GM20431 (cell line): ENCODE data around the gene FKRP.

Experiments
- in situ Hi-C: fragments of 300-500 bp; cut with MseI, MboI; formaldehyde crosslinking; loops from one replicate; pipeline ENCODE4 v1.15.0; 2020; ENCODE audit warnings: low sequenced_read_pairs; ENCODE audit not compliant: unreplicated experiment

FKRP gene

GRCh38 chr19:46730595-46730994 is 15.3 kb upstream of the FKRP start:
- in situ Hi-C loops, result no loop called here

GRCh38 chr19:46731007-46731501 is 14.8 kb upstream of the FKRP start:
- in situ Hi-C loops, result no loop called here

GRCh38 chr19:46731584-46731983 is 14.3 kb upstream of the FKRP start:
- in situ Hi-C loops, result no loop called here

GRCh38 chr19:46732172-46732938 is 13.5 kb upstream of the FKRP start:
- in situ Hi-C loops, result no loop called here

GRCh38 chr19:46732966-46733689 is 12.7 kb upstream of the FKRP start:
- in situ Hi-C loops, result no loop called here

GRCh38 chr19:46733690-46734292 is 12.1 kb upstream of the FKRP start:
- in situ Hi-C loops, result no loop called here

GRCh38 chr19:46736531-46737297 is 9.1 kb upstream of the FKRP start:
- in situ Hi-C loops, result no loop called here

- in situ Hi-C loops, result no loop called here
Observed at GRCh38 chr19:46737298-46737654, 8.6 kb upstream of the FKRP start.

- in situ Hi-C loops, result no loop called here
Observed at GRCh38 chr19:46737761-46738171, 8.1 kb upstream of the FKRP start.

- in situ Hi-C loops, result no loop called here
Observed at GRCh38 chr19:46739290-46739771, 6.5 kb upstream of the FKRP start.

- in situ Hi-C loops, result no loop called here
Observed at GRCh38 chr19:46741447-46741846, 4.4 kb upstream of the FKRP start.

GRCh38 chr19:46742926-46743480 is 2.9 kb upstream of the FKRP start:
- in situ Hi-C loops, result no loop called here

- in situ Hi-C loops, result no loop called here
Observed at GRCh38 chr19:46744005-46744691, 1.7 kb upstream of the FKRP start.

GRCh38 chr19:46745030-46745429 is 827 bp upstream of the FKRP start:
- in situ Hi-C loops, result no loop called here

GRCh38 chr19:46746281-46747057 is 612 bp downstream of the FKRP start, which contains the start of gene STRN4:
TSS of gene STRN4 (minus strand) at chr19:46746450. CDS start at chr19:46746430, 20 bp downstream.
- in situ Hi-C loops, result no loop called here

- in situ Hi-C loops, result no loop called here
Observed at GRCh38 chr19:46748325-46749109, 2.7 kb downstream of the FKRP start.

- in situ Hi-C loops, result no loop called here
Observed at GRCh38 chr19:46753420-46754155, 7.7 kb downstream of the FKRP start.
